Skeletal muscle tissue (tissue), 4 donors: Measurements from ENCODE around the gene MTHFD2L. TPM values are rescaled to one million over a fixed set of nuclear protein-coding genes. Genes with fewer than 3 reads are reported as not detected.

ENCODE experiments used
- H3K27ac ChIP-seq: one replicate; pipeline ENCODE4 v1.7.0; 2013; ENCODE audit warnings: mild to moderate bottlenecking, low read depth, low read length, inconsistent platforms
- H3K27me3 ChIP-seq, 3 donors: one replicate each; pipeline ENCODE4 v1.7.0; 2013; ENCODE audit warnings: low read length in 3 of 3; ENCODE audit not compliant: control insufficient read depth in 3 of 3, insufficient read depth in 3 of 3
- H3K36me3 ChIP-seq, 3 donors: one replicate each; pipeline ENCODE4 v1.7.0; 2013; ENCODE audit warnings: low read length in 3 of 3; ENCODE audit not compliant: control insufficient read depth in 3 of 3, insufficient read depth in 3 of 3
- H3K4me1 ChIP-seq, 3 donors: one replicate each; pipeline ENCODE4 v1.7.0; 2013; ENCODE audit warnings: low read length in 3 of 3, mild to moderate bottlenecking in 3 of 3; ENCODE audit not compliant: control insufficient read depth in 3 of 3, insufficient read depth in 3 of 3
- H3K4me3 ChIP-seq, 3 donors: one replicate each; pipeline ENCODE4 v1.7.0; 2013; ENCODE audit warnings: low read length in 3 of 3
- H3K9ac ChIP-seq, 3 donors: one replicate each; pipeline ENCODE4 v1.7.0; 2013; ENCODE audit warnings: low read length in 3 of 3, mild to moderate bottlenecking in 3 of 3, moderate library complexity in 2 of 3, low read depth in 1 of 3
- H3K9me3 ChIP-seq, 3 donors: one replicate each; pipeline ENCODE4 v1.7.0; 2013; ENCODE audit warnings: low read length in 3 of 3; ENCODE audit not compliant: control insufficient read depth in 3 of 3
- total RNA-seq: library from RNA; depleted of rRNA; stranded (reverse); fragments of >200 nt; gene quantifications from one replicate; pipeline ENCODE4 v1.2.3, GENCODE V29; 2014
- donor health status: Osteomylitis.

Gene MTHFD2L
- total RNA-seq, 1 donor from 2014 or later: 20.9 TPM

- no peaks in the 10 kb centered on the region for H3K9me3 ChIP-seq
- no peak overlapping the region for H3K9ac ChIP-seq
- peaks cover 0 to 6% (median 0%) of the 10 kb centered on the region in 3 donors for H3K27me3 ChIP-seq
- no peak overlapping the region for H3K27ac ChIP-seq
- H3K36me3 ChIP-seq: no peaks in the 10 kb centered on the region
- H3K4me1 ChIP-seq: no peaks in the 10 kb centered on the region
- no peak overlapping the region for H3K4me3 ChIP-seq
Observed at GRCh38 chr4:74322301-74322700, 164.4 kb downstream of the MTHFD2L start.

GRCh38 chr4:74323663-74324062 lies 165.7 kb downstream of the MTHFD2L start:
- Histone ChIP-seq H3K4me1 (no peaks in the 10 kb centered on the region), H3K4me3 (no peak overlapping the region), H3K36me3 (no peaks in the 10 kb centered on the region), H3K27ac (no peak overlapping the region), H3K27me3 (peaks cover 0 to 6% (median 0%) of the 10 kb centered on the region in 3 donors), H3K9me3 (no peaks in the 10 kb centered on the region), H3K9ac (no peak overlapping the region)

- no peaks in the 10 kb centered on the region for H3K36me3 ChIP-seq
- no peaks in the 10 kb centered on the region for H3K4me1 ChIP-seq
- no peak overlapping the region for H3K27ac ChIP-seq
- H3K27me3 ChIP-seq: peaks cover 0 to 6% (median 0%) of the 10 kb centered on the region in 3 donors
- no peaks in the 10 kb centered on the region for H3K9me3 ChIP-seq
- no peak overlapping the region for H3K9ac ChIP-seq
- no peak overlapping the region for H3K4me3 ChIP-seq
Observed at GRCh38 chr4:74324262-74324661, 166.3 kb downstream of the MTHFD2L start.

GRCh38 chr4:74325886-74326285 lies 168.0 kb downstream of the MTHFD2L start:
- H3K36me3 ChIP-seq: no peaks in the 10 kb centered on the region
- H3K4me1 ChIP-seq: no peaks in the 10 kb centered on the region
- H3K9me3 ChIP-seq: no peaks in the 10 kb centered on the region
- H3K27me3 ChIP-seq: peaks cover 0 to 4% (median 0%) of the 10 kb centered on the region in 3 donors
- no peak overlapping the region for H3K9ac ChIP-seq
- no peak overlapping the region for H3K27ac ChIP-seq
- no peak overlapping the region for H3K4me3 ChIP-seq

- Histone ChIP-seq H3K9ac (no peak overlapping the region), H3K4me1 (no peaks in the 10 kb centered on the region), H3K4me3 (no peak overlapping the region), H3K9me3 (no peaks in the 10 kb centered on the region), H3K27me3 (peaks cover 0 to 4% (median 0%) of the 10 kb centered on the region in 3 donors), H3K27ac (no peak overlapping the region), H3K36me3 (no peaks in the 10 kb centered on the region)
Observed at GRCh38 chr4:74327762-74328161, 169.8 kb downstream of the MTHFD2L start.

GRCh38 chr4:74328501-74328900 lies 170.6 kb downstream of the MTHFD2L start:
- Histone ChIP-seq H3K9me3 (no peaks in the 10 kb centered on the region), H3K36me3 (no peaks in the 10 kb centered on the region), H3K4me3 (no peak overlapping the region), H3K4me1 (no peaks in the 10 kb centered on the region), H3K9ac (no peak overlapping the region), H3K27me3 (no peaks in the 10 kb centered on the region), H3K27ac (no peak overlapping the region)

- H3K9me3 ChIP-seq: peaks cover 0 to 3% (median 0%) of the 10 kb centered on the region in 3 donors
- no peak overlapping the region for H3K4me3 ChIP-seq
- H3K9ac ChIP-seq: no peak overlapping the region
- no peaks in the 10 kb centered on the region for H3K36me3 ChIP-seq
- H3K27ac ChIP-seq: no peak overlapping the region
- H3K4me1 ChIP-seq: no peaks in the 10 kb centered on the region
- peaks cover 0 to 2% (median 0%) of the 10 kb centered on the region in 3 donors for H3K27me3 ChIP-seq
Observed at GRCh38 chr4:74329307-74329706, 171.4 kb downstream of the MTHFD2L start.

- Histone ChIP-seq H3K9me3 (peaks cover 0 to 3% (median 0%) of the 10 kb centered on the region in 3 donors), H3K9ac (no peak overlapping the region), H3K4me1 (no peaks in the 10 kb centered on the region), H3K36me3 (no peaks in the 10 kb centered on the region), H3K27me3 (peaks cover 0 to 2% (median 0%) of the 10 kb centered on the region in 3 donors), H3K27ac (no peak overlapping the region), H3K4me3 (no peak overlapping the region)
Observed at GRCh38 chr4:74330295-74330750, 172.4 kb downstream of the MTHFD2L start.

GRCh38 chr4:74331252-74331651 lies 173.3 kb downstream of the MTHFD2L start:
- Histone ChIP-seq H3K4me1 (no peaks in the 10 kb centered on the region), H3K9ac (no peak overlapping the region), H3K9me3 (peaks cover 0 to 3% (median 0%) of the 10 kb centered on the region in 3 donors), H3K27ac (no peak overlapping the region), H3K27me3 (peaks cover 0 to 2% (median 0%) of the 10 kb centered on the region in 3 donors), H3K4me3 (no peak overlapping the region), H3K36me3 (no peaks in the 10 kb centered on the region)

GRCh38 chr4:74331944-74332343 lies 174.0 kb downstream of the MTHFD2L start:
- Histone ChIP-seq H3K27ac (no peak overlapping the region), H3K9ac (no peak overlapping the region), H3K36me3 (no peaks in the 10 kb centered on the region), H3K9me3 (peaks cover 0 to 3% (median 0%) of the 10 kb centered on the region in 3 donors), H3K27me3 (peaks cover 0 to 2% (median 0%) of the 10 kb centered on the region in 3 donors), H3K4me1 (no peaks in the 10 kb centered on the region), H3K4me3 (no peak overlapping the region)
